ENCODE results near the gene RPS3. TPM values are rescaled to one million over a fixed set of nuclear protein-coding genes. Genes with fewer than 3 reads are reported as not detected.
"Not testable (repeated sequence)": the region's sequence is repeated elsewhere in the genome, so short reads cannot be mapped to it uniquely, and the experiment has no call there.

The RPS3 gene
- total RNA-seq, 2 experiments from 2014 or later, result 4,753 to 4,828 TPM

- H3K4me3 ChIP-seq (ENCODE audit: low read length), result no peak overlapping the region
- Mint-ChIP-seq H3K36me3 (ENCODE audit: low read depth) (peaks cover 92% of the 10 kb centered on the region), H3K27me3 (no peaks in the 10 kb centered on the region), H3K9me3 (no peaks in the 10 kb centered on the region), H3K4me1 (ENCODE audit: low read depth) (peaks cover 67% of the 10 kb centered on the region), H3K4me3 (no peak overlapping the region), H3K27ac (no peak overlapping the region)
- peaks cover 0 to 3% of the 10 kb centered on the region in 2 experiments for H3K9me3 ChIP-seq (ENCODE audit: control insufficient read depth in 1 of 2, insufficient read depth in 1 of 2, low read length in 2 of 2)
- intact Hi-C loops (cut with DNase I, micrococcal nuclease), result no loop called here
- ATAC-seq (ENCODE audit: poor library complexity) (no peak), DNase-seq (no peak)
- no peak for TF ChIP-seq CTCF (IDR thresholded peaks at IDR 0.05)
- H3K36me3 ChIP-seq (ENCODE audit: insufficient read depth, low read length), result peaks cover 76% of the 10 kb centered on the region
- H3K27ac ChIP-seq (ENCODE audit: low read depth in 1 of 2, low read length in 2 of 2), result no peak overlapping the region
- no peaks in the 10 kb centered on the region for H3K27me3 ChIP-seq (ENCODE audit: control insufficient read depth in 1 of 2, insufficient read depth in 2 of 2, low read length in 2 of 2)
- ChIA-PET CTCF (interaction anchor here (1.1 kb wide), 1 partner anchor 15 kb away, joined by 4 read pairs; no protein-coding TSS in a partner anchor), POLR2A (no interaction called here)
- peaks cover 47% of the 10 kb centered on the region for H3K4me1 ChIP-seq (ENCODE audit: insufficient read depth, low read length)
Measured at GRCh38 chr11:75403983-75404658, 4.8 kb downstream of the RPS3 start.

- H3K4me3 Mint-ChIP-seq, result no peak overlapping the region
Measured at GRCh38 chr11:75406338-75406777, 7.0 kb downstream of the RPS3 start.

GRCh38 chr11:75408957-75409219 lies 9.6 kb downstream of the RPS3 start:
- Mint-ChIP-seq H3K36me3 (ENCODE audit: low read depth) (peaks cover 75% of the 10 kb centered on the region), H3K4me3 (no peak overlapping the region), H3K27ac (no peak overlapping the region), H3K4me1 (ENCODE audit: low read depth) (peaks cover 25% of the 10 kb centered on the region), H3K9me3 (no peaks in the 10 kb centered on the region), H3K27me3 (no peaks in the 10 kb centered on the region)
- ATAC-seq (ENCODE audit: poor library complexity), result no peak
- Histone ChIP-seq H3K27me3 (ENCODE audit: control insufficient read depth in 1 of 2, insufficient read depth in 2 of 2, low read length in 2 of 2) (no peaks in the 10 kb centered on the region), H3K4me3 (ENCODE audit: low read length) (no peak overlapping the region), H3K36me3 (ENCODE audit: insufficient read depth, low read length) (peaks cover 57% of the 10 kb centered on the region), H3K9me3 (ENCODE audit: control insufficient read depth in 1 of 2, insufficient read depth in 1 of 2, low read length in 2 of 2) (peaks cover 0 to 3% of the 10 kb centered on the region in 2 experiments), H3K4me1 (ENCODE audit: insufficient read depth, low read length) (peaks cover 9% of the 10 kb centered on the region), H3K27ac (ENCODE audit: low read depth in 1 of 2, low read length in 2 of 2) (no peak overlapping the region)
- ChIA-PET CTCF (interaction anchor here (1.8 kb wide), 1 partner anchor 17 kb away, joined by 6 read pairs; no protein-coding TSS in a partner anchor), POLR2A (interaction anchor here (0.7 to 2.0 kb wide), 3 partner anchors 9 to 117 kb away, joined by 3 to 5 read pairs (median 3); partner anchors contain the start of genes GDPD5 and RPS3)
- no peak for TF ChIP-seq CTCF (IDR thresholded peaks at IDR 0.05)
- intact Hi-C loops (cut with DNase I, micrococcal nuclease), result no loop called here
- DNase-seq, result no peak

More at GRCh38 chr11:75406338-75406777, 7.0 kb downstream of the RPS3 start:
- Histone ChIP-seq H3K9me3 (ENCODE audit: control insufficient read depth in 1 of 2, insufficient read depth in 1 of 2, low read length in 2 of 2) (peaks cover 0 to 3% of the 10 kb centered on the region in 2 experiments), H3K4me1 (ENCODE audit: insufficient read depth, low read length) (peaks cover 30% of the 10 kb centered on the region), H3K27me3 (ENCODE audit: control insufficient read depth in 1 of 2, insufficient read depth in 2 of 2, low read length in 2 of 2) (no peaks in the 10 kb centered on the region), H3K36me3 (ENCODE audit: insufficient read depth, low read length) (peaks cover 68% of the 10 kb centered on the region), H3K4me3 (ENCODE audit: low read length) (no peak overlapping the region), H3K27ac (ENCODE audit: low read depth in 1 of 2, low read length in 2 of 2) (no peak overlapping the region)
- ATAC-seq (ENCODE audit: poor library complexity) (no peak), DNase-seq (no peak)
- ChIA-PET CTCF (no interaction called here), POLR2A (no interaction called here)
- H3K36me3 Mint-ChIP-seq (ENCODE audit: low read depth), result peaks cover 77% of the 10 kb centered on the region
- no peak overlapping the region for H3K27ac Mint-ChIP-seq
- no peaks in the 10 kb centered on the region for H3K9me3 Mint-ChIP-seq
- TF ChIP-seq CTCF (IDR thresholded peaks at IDR 0.05), result no peak
- peaks cover 46% of the 10 kb centered on the region for H3K4me1 Mint-ChIP-seq (ENCODE audit: low read depth)
- H3K27me3 Mint-ChIP-seq, result no peaks in the 10 kb centered on the region
- intact Hi-C loops (cut with DNase I, micrococcal nuclease), result no loop called here

- peaks cover 72% of the 10 kb centered on the region for H3K36me3 Mint-ChIP-seq (ENCODE audit: low read depth)
- H3K4me1 Mint-ChIP-seq (ENCODE audit: low read depth), result peaks cover 17% of the 10 kb centered on the region
- intact Hi-C loops (cut with DNase I, micrococcal nuclease), result not testable (repeated sequence)
Measured at GRCh38 chr11:75409971-75410370, 10.7 kb downstream of the RPS3 start.

GRCh38 chr11:75413146-75413545 lies 13.8 kb downstream of the RPS3 start:
- ATAC-seq (ENCODE audit: poor library complexity); H3K9me3 ChIP-seq (ENCODE audit: control insufficient read depth in 1 of 2, insufficient read depth in 1 of 2, low read length in 2 of 2); DNase-seq; intact Hi-C loops (cut with DNase I, micrococcal nuclease); H3K4me3 ChIP-seq (ENCODE audit: low read length); H3K4me3 Mint-ChIP-seq; H3K4me1 ChIP-seq (ENCODE audit: insufficient read depth, low read length); H3K27me3 ChIP-seq (ENCODE audit: control insufficient read depth in 1 of 2, insufficient read depth in 2 of 2, low read length in 2 of 2); H3K9me3 Mint-ChIP-seq; H3K27me3 Mint-ChIP-seq; POLR2A ChIA-PET; H3K27ac ChIP-seq (ENCODE audit: low read depth in 1 of 2, low read length in 2 of 2); H3K4me1 Mint-ChIP-seq (ENCODE audit: low read depth); CTCF ChIA-PET; H3K27ac Mint-ChIP-seq: not testable (repeated sequence)
- peaks cover 57% of the 10 kb centered on the region for H3K36me3 Mint-ChIP-seq (ENCODE audit: low read depth)
- H3K36me3 ChIP-seq (ENCODE audit: insufficient read depth, low read length), result peaks cover 33% of the 10 kb centered on the region

More at GRCh38 chr11:75409971-75410370, 10.7 kb downstream of the RPS3 start:
- peaks cover 54% of the 10 kb centered on the region for H3K36me3 ChIP-seq (ENCODE audit: insufficient read depth, low read length)
- H3K27ac Mint-ChIP-seq; CTCF ChIA-PET; H3K27ac ChIP-seq (ENCODE audit: low read depth in 1 of 2, low read length in 2 of 2); H3K4me1 ChIP-seq (ENCODE audit: insufficient read depth, low read length); POLR2A ChIA-PET; H3K9me3 ChIP-seq (ENCODE audit: control insufficient read depth in 1 of 2, insufficient read depth in 1 of 2, low read length in 2 of 2); H3K27me3 ChIP-seq (ENCODE audit: control insufficient read depth in 1 of 2, insufficient read depth in 2 of 2, low read length in 2 of 2); H3K4me3 Mint-ChIP-seq; H3K9me3 Mint-ChIP-seq; ATAC-seq (ENCODE audit: poor library complexity); DNase-seq; H3K4me3 ChIP-seq (ENCODE audit: low read length); H3K27me3 Mint-ChIP-seq: not testable (repeated sequence)
